ENCODE results near the gene APOA4.

The APOA4 gene

DNA sequence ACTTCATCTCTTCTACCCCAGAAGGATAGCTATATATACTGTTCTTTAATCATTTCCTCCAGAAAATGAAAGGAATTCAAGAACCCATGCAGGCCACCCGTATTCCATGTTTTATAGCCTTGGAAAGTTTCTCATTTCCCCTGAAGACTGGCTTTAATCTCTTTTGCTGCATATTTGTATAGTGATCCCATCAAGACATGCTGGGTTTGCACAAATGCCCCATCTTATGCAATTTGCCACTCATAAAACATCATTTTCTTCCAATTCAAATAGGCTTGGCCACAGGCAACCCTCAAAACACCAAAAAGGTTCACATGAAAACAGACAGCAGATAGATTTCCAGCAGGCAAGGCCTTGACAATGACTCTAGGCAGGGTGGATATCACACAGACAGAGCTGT lies 42.6 kb upstream of the APOA4 start:
- TF ChIP-seq ZFX (IDR thresholded peaks at IDR 0.05) (no peak), CTCF (conservative IDR thresholded peaks at IDR 0.05) (no peak)
- H3K27ac ChIP-seq: no peak overlapping the region

DNA sequence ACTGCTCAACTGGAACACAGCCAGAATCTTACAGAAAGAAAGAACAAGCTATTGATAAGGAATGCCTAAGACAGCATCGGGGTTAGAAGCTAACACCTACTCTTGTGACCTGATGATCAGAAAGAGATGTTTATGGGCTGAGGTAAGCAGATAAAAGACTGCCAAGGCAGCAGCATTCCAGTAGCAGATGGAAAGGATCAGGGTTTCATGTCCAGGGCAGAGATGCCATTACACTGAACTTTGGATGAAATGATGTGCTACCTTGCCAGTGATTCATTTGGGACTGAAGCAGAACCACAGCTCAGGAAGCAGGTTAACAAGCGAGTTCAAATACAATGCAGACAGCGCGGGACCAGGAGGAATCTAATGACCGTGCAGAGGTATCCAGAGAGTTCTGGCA lies 41.4 kb upstream of the APOA4 start:
- no peak overlapping the region for H3K27ac ChIP-seq
- TF ChIP-seq CTCF (conservative IDR thresholded peaks at IDR 0.05): no peak

GRCh38 chr11:116862951-116863350 lies 39.8 kb upstream of the APOA4 start:
- TF ChIP-seq CTCF (conservative IDR thresholded peaks at IDR 0.05) (no peak), ZFX (IDR thresholded peaks at IDR 0.05) (no peak)
- no peak overlapping the region for H3K27ac ChIP-seq

DNA sequence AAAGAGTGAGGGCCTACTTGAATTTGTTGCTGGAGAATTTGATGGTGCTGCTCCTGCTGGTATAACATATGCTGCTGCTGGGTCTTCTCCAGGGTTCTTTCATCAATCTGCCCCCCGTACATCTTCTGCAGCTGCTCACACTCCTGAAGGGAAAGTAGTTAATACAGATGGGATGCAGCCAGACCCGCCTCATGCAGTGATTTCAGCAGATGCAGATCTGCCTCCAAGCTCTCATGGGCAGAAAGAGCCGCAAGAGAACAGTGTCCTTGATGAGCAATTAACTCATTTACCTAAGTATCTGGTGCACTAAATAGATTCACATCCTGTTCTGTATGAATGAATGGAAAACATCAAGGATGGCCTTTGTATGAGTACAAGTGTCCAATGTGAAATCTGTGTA lies 39.1 kb upstream of the APOA4 start:
- no peak for TF ChIP-seq ZFX (IDR thresholded peaks at IDR 0.05)
- TF ChIP-seq CTCF (conservative IDR thresholded peaks at IDR 0.05): no peak
- no peak overlapping the region for H3K27ac ChIP-seq

GRCh38 chr11:116861539-116861938 lies 38.4 kb upstream of the APOA4 start:
- no peak overlapping the region for H3K27ac ChIP-seq
- TF ChIP-seq CTCF (conservative IDR thresholded peaks at IDR 0.05): no peak
- no peak for TF ChIP-seq ZFX (IDR thresholded peaks at IDR 0.05)

GRCh38 chr11:116860303-116860702 lies 37.2 kb upstream of the APOA4 start:
- H3K27ac ChIP-seq: no peak overlapping the region
- TF ChIP-seq ZFX (IDR thresholded peaks at IDR 0.05) (no peak), CTCF (conservative IDR thresholded peaks at IDR 0.05) (no peak)

DNA sequence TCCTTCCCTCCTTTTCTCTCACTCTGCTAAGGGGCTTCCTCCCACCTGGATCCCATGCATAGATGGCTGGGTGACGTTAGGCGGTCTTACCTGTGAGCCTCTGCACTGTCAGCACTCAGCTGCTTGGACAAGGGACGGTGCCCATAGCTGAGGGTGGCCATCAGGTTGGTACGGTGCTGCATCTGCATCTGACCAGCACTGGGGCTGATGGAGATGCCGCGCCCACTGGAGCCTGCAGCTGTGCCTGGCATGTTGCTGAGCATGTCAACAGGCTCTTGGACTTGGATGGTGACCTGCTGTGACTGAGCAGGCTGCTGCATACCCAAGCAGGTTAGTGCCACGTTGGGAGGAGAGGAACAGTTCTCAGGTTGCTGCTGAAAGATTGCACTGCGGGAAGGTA lies 36.1 kb upstream of the APOA4 start:
- TF ChIP-seq ZFX (IDR thresholded peaks at IDR 0.05): no peak
- TF ChIP-seq CTCF (conservative IDR thresholded peaks at IDR 0.05): no peak
- H3K27ac ChIP-seq: no peak overlapping the region
